ENCODE measurements around the gene ADNP.

GRCh38 chr20:50876816-50877215, 54.4 kb downstream of the ADNP start:
- TF ChIP-seq CTCF (IDR thresholded peaks at IDR 0.05) (no peak), POLR2A (IDR thresholded peaks at IDR 0.05) (no peak)
